Psoas muscle (tissue), 8 donors: Measurements from ENCODE around the gene TEX54. TPM values are rescaled to one million over a fixed set of nuclear protein-coding genes. Genes with fewer than 3 reads are reported as not detected.
A peak's percentile ranks its signal among the peaks of the same experiment; 100 is the strongest.
"Not testable (repeated sequence)": the region's sequence is repeated elsewhere in the genome, so short reads cannot be mapped to it uniquely, and the experiment has no call there.

Experiments
- ATAC-seq, 4 donors: fragments of 200-7000 bp; cut with Tn5 transposase; one replicate each; pipeline ENCODE4 v1.9.1; 2020; ENCODE audit warnings: moderate library complexity in 3 of 4, mild to moderate bottlenecking in 2 of 4
- DNase-seq, 2 donors: peaks; one replicate each; pipeline ENCODE4 v3.0.0-alpha.2; 2020
- H3K27ac ChIP-seq: fragments of 200-600 bp; one replicate; pipeline ENCODE4 v1.8.0; 2022
- H3K27me3 ChIP-seq, 3 donors: fragments of 200-600 bp in 1 of 3; one replicate each; pipeline versions ENCODE4 v1.6.1 to v1.8.0; 2013 to 2022; ENCODE audit warnings: low read length in 2 of 3, mild to moderate bottlenecking in 2 of 3, moderate library complexity in 1 of 3; ENCODE audit not compliant: insufficient read depth in 3 of 3
- H3K36me3 ChIP-seq, 2 donors: fragments of 200-600 bp in 1 of 2; one replicate each; pipeline versions ENCODE4 v1.6.1 to v1.8.0; 2013 to 2022; ENCODE audit warnings: low read depth in 1 of 2, mild to moderate bottlenecking in 1 of 2, moderate library complexity in 1 of 2; ENCODE audit not compliant: insufficient read depth in 1 of 2
- H3K4me1 ChIP-seq: fragments of 200-600 bp; one replicate; pipeline ENCODE4 v1.8.0; 2022
- H3K4me3 ChIP-seq: fragments of 200-600 bp; one replicate; pipeline ENCODE4 v1.8.0; 2022; ENCODE audit warnings: mild to moderate bottlenecking
- H3K9me3 ChIP-seq: fragments of 200-600 bp; one replicate; pipeline ENCODE4 v1.8.0; 2022
- WGBS, 3 donors: extraction: QIAGEN DNeasy Blood & Tissue Kit; methylation state at CpG; one replicate each; pipeline versions ENCODE4 v1.1.6 to v1.1.7; 2013; 5-methylcytosine and 5-hydroxymethylcytosine counted together
- intact Hi-C, 2 donors: fragments of 100-400 bp; cut with DNase I; formaldehyde crosslinking; loops; one replicate each; pipeline versions ENCODE4 v1.11.0 to v1.14.2; 2022
- polyA plus RNA-seq, 3 donors: library from polyadenylated mRNA; stranded (reverse); fragments of 200-250 nt; gene quantifications; one replicate each; pipeline ENCODE4 v1.2.3, GENCODE V29; 2013
- total RNA-seq, 4 donors: library from RNA; stranded (reverse); fragmentation: NEBNext Ultra II Directional in 2 of 4; extraction: Animal tissue kit (Norgen Biotek cat#: 25700) in 2 of 4; gene quantifications; one replicate each; pipeline versions ENCODE4 v1.2.1 to v1.2.4, GENCODE V29; 2021 to 2023
- TF ChIP-seq, protein P1 (sequence below): fragments of 200-600 bp; IDR thresholded peaks from one replicate; pipeline ENCODE4 v1.8.0; 2022; ENCODE audit warnings: antibody characterized with exemption
- donor health status: healthy with polysubstance abuse.
- donor health status: DM: no; HTN: no; CAD: no; lungs with moderate emphysema.
- donor health status: Bipolar disorder and iron deficiency.
- donor health status: healthy.
- donor health status: DM: yes; HTN: yes; CAD: no.
- donor health status: DM: no; HTN: no; CAD: no.
- donor health status: DM: no; HTN: no; CAD: no.
- donor health status: DM: yes; HTN: yes; CAD: no.

Gene TEX54
- total and polyA plus RNA-seq, 7 donors: not detected

GRCh38 chr11:62839050-62839945 lies 6.7 kb upstream of the TEX54 start, which contains the start of gene WDR74:
Gene WDR74 (minus strand): TSS chr11:62839590. CDS start chr11:62839570, 20 bp downstream.
- H3K27me3 ChIP-seq: no peaks in the 10 kb centered on the region
- H3K36me3 ChIP-seq: peaks cover 6 to 37% of the 10 kb centered on the region in 2 donors
- H3K9me3 ChIP-seq: no peaks in the 10 kb centered on the region
- DNase-seq (peak; percentile 93 to 96), ATAC-seq (peak; percentile 74 to 80 (median 78))
- H3K27ac ChIP-seq: peak within 1 kb of the TSS; percentile 100
- TF ChIP-seq, protein P1, sequence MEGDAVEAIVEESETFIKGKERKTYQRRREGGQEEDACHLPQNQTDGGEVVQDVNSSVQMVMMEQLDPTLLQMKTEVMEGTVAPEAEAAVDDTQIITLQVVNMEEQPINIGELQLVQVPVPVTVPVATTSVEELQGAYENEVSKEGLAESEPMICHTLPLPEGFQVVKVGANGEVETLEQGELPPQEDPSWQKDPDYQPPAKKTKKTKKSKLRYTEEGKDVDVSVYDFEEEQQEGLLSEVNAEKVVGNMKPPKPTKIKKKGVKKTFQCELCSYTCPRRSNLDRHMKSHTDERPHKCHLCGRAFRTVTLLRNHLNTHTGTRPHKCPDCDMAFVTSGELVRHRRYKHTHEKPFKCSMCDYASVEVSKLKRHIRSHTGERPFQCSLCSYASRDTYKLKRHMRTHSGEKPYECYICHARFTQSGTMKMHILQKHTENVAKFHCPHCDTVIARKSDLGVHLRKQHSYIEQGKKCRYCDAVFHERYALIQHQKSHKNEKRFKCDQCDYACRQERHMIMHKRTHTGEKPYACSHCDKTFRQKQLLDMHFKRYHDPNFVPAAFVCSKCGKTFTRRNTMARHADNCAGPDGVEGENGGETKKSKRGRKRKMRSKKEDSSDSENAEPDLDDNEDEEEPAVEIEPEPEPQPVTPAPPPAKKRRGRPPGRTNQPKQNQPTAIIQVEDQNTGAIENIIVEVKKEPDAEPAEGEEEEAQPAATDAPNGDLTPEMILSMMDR: no peak
- WGBS, 3 donors: 0% methylated on average over 60 to 62 of the region's 62 CpGs
- peak within 1 kb of the TSS; percentile 84 for H3K4me3 ChIP-seq
- intact Hi-C loops: loop anchor here in 1 of 2 donors (5.0 kb wide), 1 partner anchor 37 kb away; no protein-coding TSS in a partner anchor
- peaks cover 12% of the 10 kb centered on the region for H3K4me1 ChIP-seq

GRCh38 chr11:62835336-62835735 lies 2.7 kb upstream of the TEX54 start:
- TF ChIP-seq, protein P1: no peak
- DNase-seq: no peak
- Histone ChIP-seq H3K36me3 (peaks cover 6 to 49% of the 10 kb centered on the region in 2 donors), H3K4me3 (no peak overlapping the region), H3K9me3 (no peaks in the 10 kb centered on the region), H3K27me3 (no peaks in the 10 kb centered on the region), H3K27ac (no peak overlapping the region), H3K4me1 (peaks cover 22% of the 10 kb centered on the region)
- 79 to 90% (median 84%) methylated on average over 8 of the region's 8 CpGs for WGBS, 3 donors
- intact Hi-C loops: loop anchor here in 1 of 2 donors (5.0 kb wide), 1 partner anchor 33 kb away; no protein-coding TSS in a partner anchor
- no peak for ATAC-seq

- peak; percentile 98 to 99 (median 98) for ATAC-seq
- intact Hi-C loops: loop anchor here (5.0 kb wide), 2 partner anchors 34 to 44 kb away; partner anchors contain the start of gene TMEM179B (in 1 of the 2)
- H3K4me3 ChIP-seq: peak within 1 kb of the TSS; percentile 99
- WGBS, 3 donors: 0 to 1% (median 0%) methylated on average over 59 to 65 of the region's 65 CpGs
- H3K4me1 ChIP-seq: peaks cover 27% of the 10 kb centered on the region
- DNase-seq: peak; percentile 100
- peak within 1 kb of the TSS; percentile 98 for H3K27ac ChIP-seq
- H3K27me3 ChIP-seq: no peaks in the 10 kb centered on the region
- H3K9me3 ChIP-seq: no peaks in the 10 kb centered on the region
- peaks cover 6 to 67% of the 10 kb centered on the region in 2 donors for H3K36me3 ChIP-seq
- TF ChIP-seq, protein P1: no peak
Measured at GRCh38 chr11:62831520-62832335, 913 bp downstream of the TEX54 start, which contains the start of gene STX5. Gene STX5 (minus strand): TSS chr11:62832051. CDS start chr11:62831243, 808 bp downstream.

- peak in 1 of 2 donors; percentile 52 for DNase-seq
- intact Hi-C loops: loop anchor here (5.0 kb wide), 2 partner anchors 34 to 44 kb away; partner anchors contain the start of gene TMEM179B (in 1 of the 2)
- peak overlapping the region; percentile 98 for H3K27ac ChIP-seq
- peaks cover 27% of the 10 kb centered on the region for H3K4me1 ChIP-seq
- TF ChIP-seq, protein P1: no peak
- 0 to 1% (median 1%) methylated on average over 30 to 33 of the region's 33 CpGs for WGBS, 3 donors
- peak overlapping the region; percentile 99 for H3K4me3 ChIP-seq
- no peak for ATAC-seq
- H3K27me3 ChIP-seq: no peaks in the 10 kb centered on the region
- no peaks in the 10 kb centered on the region for H3K9me3 ChIP-seq
- H3K36me3 ChIP-seq: peaks cover 6 to 67% of the 10 kb centered on the region in 2 donors
Measured at GRCh38 chr11:62830904-62831519, 1.6 kb downstream of the TEX54 start.

- peaks cover 0 to 68% of the 10 kb centered on the region in 2 donors for H3K36me3 ChIP-seq
- H3K4me1 ChIP-seq: peaks cover 22% of the 10 kb centered on the region
- DNase-seq, H3K27me3 ChIP-seq, H3K9me3 ChIP-seq, ATAC-seq, H3K4me3 ChIP-seq, H3K27ac ChIP-seq, intact Hi-C loops: not testable (repeated sequence)
- WGBS, 3 donors: 93 to 94% (median 93%) methylated on average over 8 of the region's 8 CpGs
Measured at GRCh38 chr11:62828130-62828529, 4.5 kb downstream of the TEX54 start.
